ENCODE measurements around the gene LRP1-AS. TPM values are rescaled to one million over a fixed set of nuclear protein-coding genes. Genes with fewer than 3 reads are reported as not detected.

The LRP1-AS gene
- total and polyA plus RNA-seq, 10 of the 15 experiments (the other 5 are each of a cell fraction or from before 2014, with no cell fraction given), result not detected

GRCh38 chr12:57190821-57191220, 43.4 kb upstream of the LRP1-AS start:
- FAIRE-seq (no peak), DNase-seq (ENCODE audit: low read depth, low spot score) (no peak), ATAC-seq (no peak)
- Histone ChIP-seq H3K4me2 (ENCODE audit: control insufficient read depth, insufficient read depth) (no peak overlapping the region), H3K9me3 (replicated peaks; ENCODE audit: control insufficient read depth, insufficient read depth, low read length) (no peaks in the 10 kb centered on the region), H2AFZ (ENCODE audit: control insufficient read depth, low read depth, low read length) (no peak overlapping the region), H3K79me2 (ENCODE audit: control insufficient read depth, insufficient read depth, low read length) (no peaks in the 10 kb centered on the region), H4K20me1 (ENCODE audit: control insufficient read depth, insufficient read depth) (no peaks in the 10 kb centered on the region), H3K4me3 (no peak overlapping the region), H3K27ac (ENCODE audit: control insufficient read depth, insufficient read depth) (no peak overlapping the region), H3K9ac (ENCODE audit: control insufficient read depth, insufficient read depth, low read length) (no peak overlapping the region), H3K27me3 (replicated peaks in 1 of 2; ENCODE audit: control insufficient read depth in 2 of 2, insufficient read depth in 2 of 2, low read length in 1 of 2) (no peaks in the 10 kb centered on the region), H3K4me1 (ENCODE audit: control insufficient read depth, insufficient read depth, low read length) (no peaks in the 10 kb centered on the region), H3K36me3 (ENCODE audit: control insufficient read depth in 2 of 2, insufficient read depth in 2 of 2, low read length in 1 of 2) (no peaks in the 10 kb centered on the region; a peak in 1 of 4 replicates)
- ChIA-PET POLR2A (no interaction called here), RAD21 (ENCODE audit: unreplicated experiment) (no interaction called here), CTCF (interaction anchor here (0.7 kb wide), 1 partner anchor 48 kb away, joined by 3 read pairs; no protein-coding TSS in a partner anchor), SMC1A (ENCODE audit: uncharacterized antibody, unreplicated experiment) (no interaction called here)
- in situ Hi-C loops (cut with MboI) (no loop called here), intact Hi-C loops (cut with micrococcal nuclease; ENCODE audit: unreplicated experiment) (no loop called here)
- TF ChIP-seq SREBF1 (IDR thresholded peaks at IDR 0.05; ENCODE audit: low read length) (no peak), PBX3 (IDR thresholded peaks at IDR 0.05; ENCODE audit: insufficient replicate concordance, low read depth, low read length) (no peak), YBX1 (IDR thresholded peaks at IDR 0.05) (no peak), YY1 (IDR thresholded peaks at IDR 0.05; ENCODE audit: low read depth, low read length) (no peak), FOXM1 (IDR thresholded peaks at IDR 0.05; ENCODE audit: low read depth, low read length) (no peak), TARDBP (IDR thresholded peaks at IDR 0.05; ENCODE audit: borderline replicate concordance) (no peak)
- BruUV-seq (replicated peaks), result no TSS peak
- 89% methylated on average over 23 of the region's 23 CpGs for WGBS (ENCODE audit: insufficient coverage, insufficient replicate concordance, low lambda C conversion rate, missing lambda C conversion rate)

- no peak overlapping the region for H3K9ac ChIP-seq (ENCODE audit: control insufficient read depth, insufficient read depth, low read length)
- H3K4me3 ChIP-seq, result no peak overlapping the region
- intact Hi-C loops (cut with micrococcal nuclease; ENCODE audit: unreplicated experiment), result no loop called here
- 68% methylated on average over 6 of the region's 6 CpGs for WGBS (ENCODE audit: insufficient coverage, insufficient replicate concordance, low lambda C conversion rate, missing lambda C conversion rate)
- ATAC-seq, result no peak
- FAIRE-seq, result no peak
- H3K79me2 ChIP-seq (ENCODE audit: control insufficient read depth, insufficient read depth, low read length), result no peaks in the 10 kb centered on the region
- H3K4me1 ChIP-seq (ENCODE audit: control insufficient read depth, insufficient read depth, low read length), result no peaks in the 10 kb centered on the region
- SMC1A ChIA-PET (ENCODE audit: uncharacterized antibody, unreplicated experiment), result no interaction called here
- CTCF ChIA-PET, result no interaction called here
- DNase-seq (ENCODE audit: low read depth, low spot score), result no peak
- H2AFZ ChIP-seq (ENCODE audit: control insufficient read depth, low read depth, low read length), result no peak overlapping the region
- H3K27me3 ChIP-seq (replicated peaks in 1 of 2; ENCODE audit: control insufficient read depth in 2 of 2, insufficient read depth in 2 of 2, low read length in 1 of 2), result no peaks in the 10 kb centered on the region
- RAD21 ChIA-PET (ENCODE audit: unreplicated experiment), result no interaction called here
- no peak overlapping the region for H3K27ac ChIP-seq (ENCODE audit: control insufficient read depth, insufficient read depth)
- H3K4me2 ChIP-seq (ENCODE audit: control insufficient read depth, insufficient read depth), result no peak overlapping the region
- H4K20me1 ChIP-seq (ENCODE audit: control insufficient read depth, insufficient read depth), result no peaks in the 10 kb centered on the region
- in situ Hi-C loops (cut with MboI), result no loop called here
- H3K9me3 ChIP-seq (replicated peaks; ENCODE audit: control insufficient read depth, insufficient read depth, low read length), result no peaks in the 10 kb centered on the region
- no TSS peak for BruUV-seq (replicated peaks)
- no peaks in the 10 kb centered on the region; a peak in 1 of 4 replicates for H3K36me3 ChIP-seq (ENCODE audit: control insufficient read depth in 2 of 2, insufficient read depth in 2 of 2, low read length in 1 of 2)
- POLR2A ChIA-PET, result interaction anchor here (0.5 kb wide), 1 partner anchor 342 kb away, joined by 9 read pairs; no protein-coding TSS in a partner anchor
- TF ChIP-seq ZZZ3 (IDR thresholded peaks at IDR 0.05; ENCODE audit: control insufficient read depth, insufficient read length, low read depth) (no peak), FOXK2 (IDR thresholded peaks at IDR 0.05) (no peak), NFYB (IDR thresholded peaks at IDR 0.05; ENCODE audit: insufficient read depth, low read depth, low read length) (no peak), CHD4 (IDR thresholded peaks at IDR 0.05) (no peak), SIN3A (IDR thresholded peaks at IDR 0.05; ENCODE audit: low read depth, low read length) (no peak), ZNF592 (IDR thresholded peaks at IDR 0.05) (no peak), CHD1 (IDR thresholded peaks at IDR 0.05; ENCODE audit: low read depth, low read length) (no peak), PBX3 (IDR thresholded peaks at IDR 0.05; ENCODE audit: insufficient replicate concordance, low read depth, low read length) (no peak)
Measured at GRCh38 chr12:57190037-57190436, 42.6 kb upstream of the LRP1-AS start.

Data from GM12878 (cell line).